GM18508 (cell line): ENCODE results near the gene PCP4L1.
"Not testable (repeated sequence)": the region's sequence is repeated elsewhere in the genome, so short reads cannot be mapped to it uniquely, and the experiment has no call there.

ENCODE experiments used
- ATAC-seq: cut with Tn5 transposase; IDR thresholded peaks from one replicate; pipeline ENCODE4 v1.9.1; 2021; ENCODE audit warnings: moderate number of reproducible peaks; ENCODE audit not compliant: insufficient read depth, unreplicated experiment

The PCP4L1 gene

DNA sequence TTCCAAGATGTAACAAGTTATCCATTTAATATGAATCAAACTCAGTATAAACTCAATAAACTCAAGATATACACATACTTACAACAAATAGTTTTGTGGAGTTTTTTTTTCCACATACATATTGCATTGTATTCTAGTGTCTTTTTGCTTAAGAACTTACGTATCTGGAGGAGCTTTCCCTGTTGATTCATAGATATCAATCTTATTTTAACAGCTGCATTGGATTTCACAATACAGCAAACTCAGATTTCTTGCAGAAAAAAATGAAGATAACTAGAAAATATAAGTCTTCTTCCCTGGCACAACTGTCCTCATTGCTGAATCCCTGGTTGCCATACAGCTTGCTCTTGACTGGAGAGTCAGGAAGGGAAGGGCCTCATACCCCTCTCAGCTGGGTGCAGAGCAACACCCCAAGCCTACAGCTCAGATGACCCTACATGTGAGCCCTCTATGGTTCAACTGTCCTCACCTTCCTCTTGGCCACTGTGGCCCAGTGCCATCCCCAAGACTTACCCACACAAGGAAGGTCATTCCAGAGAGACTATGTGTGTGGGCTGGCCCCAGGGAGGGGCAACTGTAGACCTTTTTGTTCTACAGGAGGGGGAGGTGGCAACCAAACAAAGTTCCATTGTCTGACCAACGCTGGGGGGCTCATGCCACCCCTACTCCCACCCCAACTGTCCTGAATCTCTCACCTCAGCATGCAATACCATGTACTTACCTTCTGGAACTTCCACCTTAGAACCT, 49.5 kb downstream of the PCP4L1 start:
- ATAC-seq, result no peak

GRCh38 chr1:161309868-161310267, 51.3 kb downstream of the PCP4L1 start, which contains the start of gene MPZ:
Gene MPZ, minus strand, starts transcription at chr1:161309968. Its CDS starts 63 bp downstream, at chr1:161309905.
- ATAC-seq, result no peak

- no peak for ATAC-seq
Measured at GRCh38 chr1:161311595-161312181, 53.1 kb downstream of the PCP4L1 start.

DNA sequence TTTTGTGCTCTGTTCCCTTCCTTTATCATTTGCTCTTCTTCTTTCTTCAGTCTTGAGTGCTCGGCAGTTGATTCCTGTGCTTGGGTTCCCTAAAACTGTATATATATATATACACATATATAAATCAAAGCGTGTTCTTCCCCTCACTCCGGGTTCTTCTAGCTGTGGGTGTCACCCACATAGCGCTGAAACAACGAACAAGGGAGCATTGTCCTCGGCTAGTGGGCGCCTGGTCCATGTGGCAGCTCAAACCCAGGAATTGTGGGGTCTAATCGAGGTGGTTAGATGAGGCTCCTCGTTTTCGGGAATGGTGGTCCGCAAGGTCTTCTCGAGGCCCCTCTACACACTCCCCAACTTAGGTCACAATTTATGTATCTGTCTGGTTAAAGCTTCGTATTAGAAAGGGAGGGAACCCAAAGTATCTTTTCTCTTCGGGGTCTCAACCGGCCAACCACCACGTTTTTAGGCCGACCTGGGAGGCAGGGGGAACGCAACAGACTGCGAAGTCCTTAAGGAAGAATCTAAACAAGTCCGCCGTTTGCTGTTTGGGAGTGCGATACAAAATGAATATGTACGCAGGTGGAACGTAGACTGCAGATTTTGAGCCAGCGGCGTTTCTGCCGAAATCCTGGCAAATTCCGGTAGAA, 55.1 kb downstream of the PCP4L1 start:
- no peak for ATAC-seq

DNA sequence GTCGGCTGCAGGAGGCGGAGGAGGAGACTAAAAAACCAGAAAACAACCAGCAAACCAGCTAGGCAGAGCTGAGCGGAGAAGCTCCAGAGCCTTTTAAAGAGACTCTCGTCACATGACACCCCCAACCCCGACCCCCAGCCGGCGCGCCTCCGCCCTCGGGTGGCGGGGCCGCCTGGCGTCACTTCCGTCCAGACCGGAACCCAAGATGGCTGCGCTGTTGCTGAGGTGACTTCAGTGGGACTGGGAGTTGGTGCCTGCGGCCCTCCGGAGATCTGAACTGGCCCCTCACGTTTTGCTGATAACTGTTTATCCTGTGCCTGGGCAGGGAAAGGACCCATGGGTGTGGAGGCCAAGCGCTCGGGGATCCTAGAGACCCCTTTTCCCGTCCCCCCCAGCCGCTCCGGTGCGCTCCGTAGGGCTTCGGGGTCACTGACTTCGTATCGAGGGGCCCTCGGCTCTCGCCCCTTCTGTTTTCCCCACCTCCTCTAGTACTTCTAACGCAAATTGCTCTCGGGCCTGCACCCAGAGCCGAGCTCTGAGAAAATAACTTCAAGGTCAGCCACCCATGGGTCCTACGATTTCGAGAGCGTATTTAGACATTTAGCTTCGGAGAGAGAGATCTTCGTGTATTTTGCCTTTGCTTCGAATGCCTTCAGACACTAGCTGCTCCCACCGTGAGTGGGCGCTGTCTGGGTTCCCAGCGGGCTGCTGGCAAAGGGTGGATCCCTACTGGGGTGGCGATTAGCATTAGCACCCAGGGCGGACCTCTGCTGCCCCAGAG, 55.8 kb downstream of the PCP4L1 start, which contains the start of gene SDHC:
TSS of gene SDHC (plus strand) at position 181 of the 781 bp plus-strand sequence. CDS start at position 206, 25 bp downstream.
- peak; percentile 75 for ATAC-seq

DNA sequence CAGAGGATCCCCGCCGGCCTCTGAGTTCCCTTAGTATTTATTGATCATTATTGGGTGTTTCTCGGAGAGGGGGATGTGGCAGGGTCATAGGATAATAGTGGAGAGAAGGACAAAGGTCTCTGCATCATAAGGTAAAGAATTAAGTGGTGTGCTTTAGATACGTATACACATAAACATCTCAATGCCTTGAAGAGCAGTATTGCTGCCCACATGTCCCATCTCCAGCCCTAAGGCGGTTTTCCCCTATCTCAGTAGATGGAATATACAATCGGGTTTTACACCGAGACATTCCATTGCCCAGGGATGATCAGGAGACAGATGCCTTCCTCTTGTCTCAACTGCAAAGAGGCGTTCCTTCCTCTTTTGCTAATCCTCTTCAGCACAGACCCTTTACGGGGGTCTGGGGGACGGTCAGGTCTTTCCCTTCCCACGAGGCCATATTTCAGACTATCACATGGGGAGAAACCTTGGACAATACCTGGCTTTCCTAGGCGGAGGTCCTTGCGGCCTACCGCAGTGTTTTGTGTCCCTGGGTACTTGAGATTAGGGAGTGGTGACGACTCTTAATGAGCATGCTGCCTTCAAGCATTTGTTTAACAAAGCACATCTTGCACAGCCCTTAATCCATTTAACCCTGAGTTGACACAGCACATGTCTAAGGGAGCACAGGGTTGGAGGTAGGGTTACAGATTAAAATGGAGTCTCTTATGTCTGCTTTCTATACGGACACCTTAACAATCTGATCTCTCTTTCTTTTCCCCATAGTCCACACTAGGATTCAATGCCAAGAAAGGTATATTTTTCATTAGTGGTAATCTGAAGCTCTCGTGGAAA, 57.5 kb downstream of the PCP4L1 start:
- not testable (repeated sequence) for ATAC-seq

DNA sequence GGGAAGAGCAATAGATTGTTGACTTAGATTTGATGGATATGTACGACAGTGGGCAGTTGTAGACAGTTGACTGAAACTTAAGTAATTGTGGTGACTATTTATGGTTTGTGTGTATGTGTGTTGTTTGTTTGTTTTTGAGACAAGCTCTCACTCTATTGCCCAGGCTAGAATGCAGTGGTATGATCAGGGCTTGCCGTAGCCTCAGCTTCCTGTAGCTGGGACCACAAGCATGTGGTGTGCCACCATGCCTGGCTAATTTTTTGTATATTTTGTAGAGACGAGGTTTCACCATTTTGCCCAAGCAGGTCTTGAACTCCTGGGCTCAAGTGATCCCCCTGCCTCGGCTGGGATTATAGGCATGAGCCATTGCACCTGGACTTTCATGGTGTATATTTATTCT, 65.5 kb downstream of the PCP4L1 start:
- ATAC-seq, result no peak

- ATAC-seq, result no peak
Measured at GRCh38 chr1:161330346-161330745, 71.8 kb downstream of the PCP4L1 start.

GRCh38 chr1:161333166-161333565, 74.6 kb downstream of the PCP4L1 start:
- ATAC-seq, result no peak
